Stimulated activated naive B cell treated with anti-CD40 and anti-IgM and Interleukin-4, amounts not matched to agents 10 μg/mL and 1 μg/mL and 100 μg/mL, for 72 hours (primary cell): ENCODE data around the gene PLPP4.

Experiments used
- ATAC-seq, 2 donors: fragments of 150-1000 bp; cut with Tn5 transposase; replicated peaks; 2 replicates each; pipeline ENCODE4 v1.10.0; 2021; ENCODE audit warnings: moderate library complexity in 1 of 2
- DNase-seq: peaks from one replicate; pipeline ENCODE4 v3.0.0; 2021
- H3K27ac Mint-ChIP-seq: one replicate; pipeline ENCODE4 v1.8.0; 2022; ENCODE audit warnings: mild to moderate bottlenecking, mixed read lengths
- H3K27me3 Mint-ChIP-seq, 2 donors: one replicate each; pipeline ENCODE4 v1.8.0; 2022; ENCODE audit warnings: mixed read lengths in 2 of 2
- H3K36me3 Mint-ChIP-seq, 2 donors: one replicate each; pipeline ENCODE4 v1.8.0; 2022; ENCODE audit warnings: mixed read lengths in 2 of 2, mild to moderate bottlenecking in 1 of 2
- H3K4me1 Mint-ChIP-seq, 2 donors: one replicate each; pipeline ENCODE4 v1.8.0; 2022; ENCODE audit warnings: mixed read lengths in 2 of 2, mild to moderate bottlenecking in 1 of 2
- H3K4me3 Mint-ChIP-seq, 2 donors: one replicate each; pipeline ENCODE4 v1.8.0; 2022; ENCODE audit warnings: mild to moderate bottlenecking in 2 of 2, mixed read lengths in 2 of 2, moderate library complexity in 1 of 2
- H3K9me3 Mint-ChIP-seq, 2 donors: one replicate each; pipeline ENCODE4 v1.8.0; 2022; ENCODE audit warnings: mixed read lengths in 2 of 2, mild to moderate bottlenecking in 1 of 2

PLPP4 gene

GRCh38 chr10:120597902-120598301 is 140.9 kb downstream of the PLPP4 start:
- H3K27ac Mint-ChIP-seq: no peak overlapping the region
- no peaks in the 10 kb centered on the region for H3K36me3 Mint-ChIP-seq
- peaks cover 6 to 11% of the 10 kb centered on the region in 2 donors for H3K4me1 Mint-ChIP-seq
- no peak overlapping the region for H3K4me3 Mint-ChIP-seq
- ATAC-seq: no peak
- DNase-seq: no peak
- peaks cover 3 to 10% of the 10 kb centered on the region in 2 donors for H3K9me3 Mint-ChIP-seq
- H3K27me3 Mint-ChIP-seq: peaks cover 4 to 11% of the 10 kb centered on the region in 2 donors

DNA sequence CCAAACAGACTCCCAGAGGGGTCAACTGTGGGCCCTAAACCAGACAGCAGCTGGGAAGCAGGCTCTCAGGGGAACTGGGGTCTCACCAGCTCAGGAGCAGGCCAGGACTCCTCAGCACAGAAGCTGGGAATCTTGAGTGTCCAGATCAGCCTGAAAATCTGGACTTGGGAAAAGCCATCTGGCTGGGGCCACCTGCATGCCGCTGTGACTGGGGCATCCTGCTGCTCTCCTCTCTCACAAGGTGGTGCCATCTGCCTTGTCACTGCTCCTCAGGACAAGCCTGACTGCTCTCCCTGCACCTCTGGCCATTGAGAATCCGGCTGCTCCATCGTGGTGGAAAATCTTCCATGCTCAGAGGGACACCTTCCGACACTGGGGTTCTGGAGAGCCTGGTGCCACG is 141.4 kb downstream of the PLPP4 start:
- DNase-seq (no peak), ATAC-seq (no peak)
- Mint-ChIP-seq H3K36me3 (no peaks in the 10 kb centered on the region), H3K9me3 (peaks cover 4 to 13% of the 10 kb centered on the region in 2 donors), H3K4me1 (peaks cover 6 to 11% of the 10 kb centered on the region in 2 donors), H3K27ac (no peak overlapping the region), H3K4me3 (no peak overlapping the region), H3K27me3 (peaks cover 4 to 14% of the 10 kb centered on the region in 2 donors)

DNA sequence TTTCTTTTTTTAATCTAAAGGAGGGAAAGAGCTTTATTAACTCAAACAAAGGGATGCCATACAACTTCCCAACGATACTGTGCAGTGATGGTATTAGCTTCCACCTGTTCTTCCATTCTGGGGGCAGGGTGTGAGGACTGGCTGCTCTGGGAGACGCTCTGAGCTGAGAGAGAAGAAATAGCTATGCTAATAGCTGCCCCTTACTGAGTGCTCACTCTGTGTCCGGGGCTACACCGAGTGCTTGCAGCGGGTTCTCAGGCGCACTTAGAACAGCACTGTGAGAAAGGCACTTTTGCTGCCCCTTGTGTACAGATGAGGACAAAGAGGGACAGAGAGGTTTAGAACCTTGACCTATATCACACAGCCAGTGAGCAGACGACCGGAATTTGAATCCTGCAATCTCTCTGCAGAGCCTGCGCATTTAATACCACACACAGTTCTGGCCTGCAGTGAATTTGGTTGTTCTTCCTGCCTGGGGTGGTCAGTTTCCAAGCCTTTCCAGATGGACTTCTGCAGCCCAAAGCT is 142.2 kb downstream of the PLPP4 start:
- H3K4me3 Mint-ChIP-seq: no peak overlapping the region
- DNase-seq (no peak), ATAC-seq (no peak)
- peaks cover 4 to 13% of the 10 kb centered on the region in 2 donors for H3K9me3 Mint-ChIP-seq
- peaks cover 0 to 1% of the 10 kb centered on the region in 2 donors for H3K36me3 Mint-ChIP-seq
- peaks cover 4 to 14% of the 10 kb centered on the region in 2 donors for H3K27me3 Mint-ChIP-seq
- H3K4me1 Mint-ChIP-seq: peaks cover 6 to 11% of the 10 kb centered on the region in 2 donors
- no peak overlapping the region for H3K27ac Mint-ChIP-seq

- ATAC-seq: peak; percentile 53 to 58
- no peak overlapping the region for H3K4me3 Mint-ChIP-seq
- H3K27me3 Mint-ChIP-seq: peaks cover 4 to 14% of the 10 kb centered on the region in 2 donors
- peaks cover 4 to 13% of the 10 kb centered on the region in 2 donors for H3K9me3 Mint-ChIP-seq
- DNase-seq: peak; percentile 4
- H3K4me1 Mint-ChIP-seq: peaks cover 6 to 11% of the 10 kb centered on the region in 2 donors
- H3K27ac Mint-ChIP-seq: no peak overlapping the region
- peaks cover 0 to 1% of the 10 kb centered on the region in 2 donors for H3K36me3 Mint-ChIP-seq
Measured at GRCh38 chr10:120600871-120601649, 144.0 kb downstream of the PLPP4 start.

- H3K9me3 Mint-ChIP-seq: peaks cover 4 to 13% of the 10 kb centered on the region in 2 donors
- DNase-seq (no peak), ATAC-seq (no peak)
- no peak overlapping the region for H3K27ac Mint-ChIP-seq
- peaks cover 6 to 11% of the 10 kb centered on the region in 2 donors for H3K4me1 Mint-ChIP-seq
- peaks cover 0 to 1% of the 10 kb centered on the region in 2 donors for H3K36me3 Mint-ChIP-seq
- peaks cover 4 to 14% of the 10 kb centered on the region in 2 donors for H3K27me3 Mint-ChIP-seq
- no peak overlapping the region for H3K4me3 Mint-ChIP-seq
Measured at GRCh38 chr10:120601999-120602398, 145.0 kb downstream of the PLPP4 start.

GRCh38 chr10:120605410-120605809 is 148.4 kb downstream of the PLPP4 start:
- H3K4me1 Mint-ChIP-seq: peaks cover 6 to 11% of the 10 kb centered on the region in 2 donors
- DNase-seq (no peak), ATAC-seq (no peak)
- H3K4me3 Mint-ChIP-seq: no peak overlapping the region
- H3K9me3 Mint-ChIP-seq: peaks cover 4 to 13% of the 10 kb centered on the region in 2 donors
- peaks cover 0 to 1% of the 10 kb centered on the region in 2 donors for H3K36me3 Mint-ChIP-seq
- peaks cover 0 to 14% of the 10 kb centered on the region in 2 donors for H3K27me3 Mint-ChIP-seq
- no peak overlapping the region for H3K27ac Mint-ChIP-seq

- Mint-ChIP-seq H3K36me3 (peaks cover 0 to 1% of the 10 kb centered on the region in 2 donors), H3K4me3 (no peak overlapping the region), H3K27me3 (peaks cover 0 to 14% of the 10 kb centered on the region in 2 donors), H3K9me3 (peaks cover 4 to 11% of the 10 kb centered on the region in 2 donors), H3K27ac (no peak overlapping the region), H3K4me1 (peaks cover 3 to 5% of the 10 kb centered on the region in 2 donors)
- ATAC-seq (peak; percentile 67 to 79), DNase-seq (no peak)
Measured at GRCh38 chr10:120606051-120606764, 149.2 kb downstream of the PLPP4 start.

GRCh38 chr10:120607016-120607709 is 150.1 kb downstream of the PLPP4 start:
- DNase-seq (no peak), ATAC-seq (no peak)
- H3K36me3 Mint-ChIP-seq: peaks cover 0 to 1% of the 10 kb centered on the region in 2 donors

GRCh38 chr10:120607710-120608703 is 151.0 kb downstream of the PLPP4 start:
- DNase-seq (no peak), ATAC-seq (no peak)
- H3K27ac Mint-ChIP-seq: no peak overlapping the region
- H3K36me3 Mint-ChIP-seq: peaks cover 0 to 1% of the 10 kb centered on the region in 2 donors
- peaks cover under 1 to 4% of the 10 kb centered on the region in 2 donors for H3K9me3 Mint-ChIP-seq
- no peaks in the 10 kb centered on the region for H3K4me1 Mint-ChIP-seq
- H3K27me3 Mint-ChIP-seq: peaks cover 0 to 2% of the 10 kb centered on the region in 2 donors
- no peak overlapping the region for H3K4me3 Mint-ChIP-seq

More at GRCh38 chr10:120607016-120607709, 150.1 kb downstream of the PLPP4 start:
- Mint-ChIP-seq H3K4me1 (no peaks in the 10 kb centered on the region), H3K27ac (peak overlapping the region; percentile 59), H3K9me3 (peaks cover 4 to 8% of the 10 kb centered on the region in 2 donors), H3K27me3 (peaks cover 0 to 11% of the 10 kb centered on the region in 2 donors), H3K4me3 (no peak overlapping the region)

DNA sequence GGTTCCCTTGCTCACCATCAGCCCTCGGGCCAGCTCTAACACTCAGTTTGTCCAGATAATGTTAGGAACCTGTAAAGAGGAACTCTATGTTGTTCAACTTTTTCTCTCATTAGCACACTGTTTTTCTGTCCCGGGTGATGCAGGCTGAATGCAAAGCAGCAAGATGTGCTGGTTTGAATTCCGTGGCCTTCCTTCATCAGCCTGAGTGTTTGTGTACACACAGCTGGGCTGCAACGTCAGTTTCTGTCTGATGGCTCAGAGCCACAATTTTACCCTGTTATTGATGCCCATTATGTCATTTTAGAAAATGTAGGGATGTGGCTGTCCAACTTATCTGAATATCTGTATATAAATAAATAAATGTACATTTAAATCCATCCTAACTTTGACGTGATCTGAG is 152.0 kb downstream of the PLPP4 start:
- H3K27ac Mint-ChIP-seq: no peak overlapping the region
- no peaks in the 10 kb centered on the region for H3K36me3 Mint-ChIP-seq
- ATAC-seq (no peak), DNase-seq (no peak)
- H3K4me3 Mint-ChIP-seq: no peak overlapping the region
- no peaks in the 10 kb centered on the region for H3K4me1 Mint-ChIP-seq
- peaks cover 0 to 2% of the 10 kb centered on the region in 2 donors for H3K9me3 Mint-ChIP-seq
- H3K27me3 Mint-ChIP-seq: no peaks in the 10 kb centered on the region

DNA sequence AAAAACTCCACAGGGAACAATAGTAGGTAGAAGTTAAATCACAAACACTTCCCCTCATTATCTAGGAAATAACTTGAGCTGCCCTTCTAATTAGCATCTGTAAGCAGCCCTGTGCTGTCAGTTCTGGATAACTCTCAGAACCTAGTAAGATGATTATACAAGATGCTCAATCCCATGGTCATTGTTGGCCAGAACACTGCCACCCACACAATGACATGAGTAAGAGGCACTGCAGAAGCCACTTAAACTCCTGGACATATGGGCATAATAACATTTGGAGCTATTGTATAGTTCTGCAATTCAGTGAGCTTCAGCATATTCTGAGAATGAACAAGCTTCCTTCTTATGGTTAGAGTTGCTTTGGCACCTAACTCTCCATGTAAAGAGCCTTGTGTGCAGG is 153.8 kb downstream of the PLPP4 start:
- peaks cover 0 to 4% of the 10 kb centered on the region in 2 donors for H3K9me3 Mint-ChIP-seq
- H3K4me3 Mint-ChIP-seq: no peak overlapping the region
- DNase-seq (no peak), ATAC-seq (no peak)
- no peaks in the 10 kb centered on the region for H3K27me3 Mint-ChIP-seq
- no peaks in the 10 kb centered on the region for H3K36me3 Mint-ChIP-seq
- no peak overlapping the region for H3K27ac Mint-ChIP-seq
- no peaks in the 10 kb centered on the region for H3K4me1 Mint-ChIP-seq

GRCh38 chr10:120612756-120613155 is 155.7 kb downstream of the PLPP4 start:
- no peaks in the 10 kb centered on the region for H3K27me3 Mint-ChIP-seq
- no peak overlapping the region for H3K4me3 Mint-ChIP-seq
- DNase-seq (no peak), ATAC-seq (no peak)
- no peaks in the 10 kb centered on the region for H3K4me1 Mint-ChIP-seq
- peaks cover 0 to 7% of the 10 kb centered on the region in 2 donors for H3K9me3 Mint-ChIP-seq
- H3K36me3 Mint-ChIP-seq: no peaks in the 10 kb centered on the region
- H3K27ac Mint-ChIP-seq: no peak overlapping the region

DNA sequence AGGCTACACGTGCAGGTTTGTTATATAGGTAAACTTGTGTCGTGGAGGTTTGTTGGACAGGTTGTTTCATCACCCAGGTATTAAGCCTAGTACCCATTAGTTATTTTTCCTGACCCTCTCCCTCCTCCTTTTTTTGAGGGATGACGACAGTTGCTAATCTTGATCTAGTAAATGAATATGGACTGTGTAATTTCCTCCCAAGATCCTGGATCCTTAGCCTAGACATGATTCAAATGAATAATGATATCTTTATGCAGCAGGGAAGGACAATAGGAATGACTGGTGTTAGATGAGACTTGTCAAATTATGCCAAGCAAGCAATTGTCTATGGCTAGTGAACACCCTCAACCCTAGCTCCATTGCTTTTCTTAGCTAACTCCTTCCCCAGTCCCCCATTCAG is 156.2 kb downstream of the PLPP4 start:
- H3K27ac Mint-ChIP-seq: no peak overlapping the region
- peaks cover 0 to 7% of the 10 kb centered on the region in 2 donors for H3K9me3 Mint-ChIP-seq
- no peaks in the 10 kb centered on the region for H3K27me3 Mint-ChIP-seq
- ATAC-seq (no peak), DNase-seq (no peak)
- H3K4me1 Mint-ChIP-seq: no peaks in the 10 kb centered on the region
- no peaks in the 10 kb centered on the region for H3K36me3 Mint-ChIP-seq
- H3K4me3 Mint-ChIP-seq: no peak overlapping the region
